Parathyroid adenoma (tissue), 2 donors: ENCODE results near the gene SCN5A.

Source experiments
- H2AFZ ChIP-seq: fragments of 300-600 bp; sonication (generic); one replicate; pipeline ENCODE4 v1.7.0; 2017; ENCODE audit warnings: antibody characterized with exemption, mild to moderate bottlenecking
- H3K27ac ChIP-seq: fragments of 300-600 bp; sonication (generic); one replicate; pipeline ENCODE4 v1.7.0; 2017
- H3K27me3 ChIP-seq: fragments of 300-600 bp; sonication (generic); one replicate; pipeline ENCODE4 v1.7.0; 2017; ENCODE audit warnings: low read length; ENCODE audit not compliant: control insufficient read depth, insufficient read depth
- H3K36me3 ChIP-seq: fragments of 300-600 bp; sonication (generic); one replicate; pipeline ENCODE4 v1.7.0; 2017; ENCODE audit warnings: low read length; ENCODE audit not compliant: control insufficient read depth, insufficient read depth
- H3K4me1 ChIP-seq: fragments of 300-600 bp; sonication (generic); one replicate; pipeline ENCODE4 v1.7.0; 2017; ENCODE audit warnings: control low read depth
- H3K4me2 ChIP-seq: fragments of 300-600 bp; sonication (generic); one replicate; pipeline ENCODE4 v1.7.0; 2017; ENCODE audit warnings: low read length
- H3K4me3 ChIP-seq: fragments of 300-600 bp; sonication (generic); one replicate; pipeline ENCODE4 v1.7.0; 2017; ENCODE audit warnings: low read depth, low read length
- H3K79me2 ChIP-seq: fragments of 300-600 bp; sonication (generic); one replicate; pipeline ENCODE4 v1.7.0; 2017; ENCODE audit warnings: control low read depth
- H3K9ac ChIP-seq: fragments of 300-600 bp; sonication (generic); one replicate; pipeline ENCODE4 v1.7.0; 2017; ENCODE audit warnings: mild to moderate bottlenecking
- H3K9me3 ChIP-seq: fragments of 300-600 bp; sonication (generic); one replicate; pipeline ENCODE4 v1.7.0; 2017; ENCODE audit warnings: low read length; ENCODE audit not compliant: control insufficient read depth
- TF ChIP-seq, protein P1 (sequence below): fragments of 300-600 bp; sonication (generic); IDR thresholded peaks from one replicate; pipeline ENCODE4 v1.7.0; 2017; ENCODE audit warnings: antibody characterized with exemption, mild to moderate bottlenecking
- donor health status: primary hyperparathyroidism.

Gene SCN5A

DNA sequence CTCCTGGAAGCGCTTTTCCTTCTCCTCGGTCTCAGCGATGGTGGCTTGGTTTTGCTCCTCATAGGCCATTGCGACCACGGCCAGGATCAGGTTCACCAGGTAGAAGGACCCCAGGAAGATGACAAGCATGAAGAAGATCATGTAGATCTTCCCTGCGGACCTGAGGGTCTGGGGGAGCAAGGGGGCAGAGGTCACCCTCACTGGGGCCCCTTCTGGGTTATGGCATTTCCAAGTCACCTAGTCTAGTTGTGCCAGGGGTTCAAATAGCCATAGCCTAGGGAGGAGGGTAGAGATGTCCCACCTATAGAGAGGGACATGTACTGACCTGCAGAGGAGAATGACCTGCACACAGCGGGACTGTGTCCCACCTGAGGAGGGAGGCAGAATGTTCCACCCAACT is 43.5 kb downstream of the SCN5A start:
- H3K4me1 ChIP-seq = no peaks in the 10 kb centered on the region
- H3K79me2 ChIP-seq = no peaks in the 10 kb centered on the region
- H3K9ac ChIP-seq = no peak overlapping the region
- no peaks in the 10 kb centered on the region for H3K27me3 ChIP-seq
- H3K4me2 ChIP-seq = no peak overlapping the region
- no peak overlapping the region for H3K27ac ChIP-seq
- H3K9me3 ChIP-seq = no peaks in the 10 kb centered on the region
- TF ChIP-seq, protein P1, sequence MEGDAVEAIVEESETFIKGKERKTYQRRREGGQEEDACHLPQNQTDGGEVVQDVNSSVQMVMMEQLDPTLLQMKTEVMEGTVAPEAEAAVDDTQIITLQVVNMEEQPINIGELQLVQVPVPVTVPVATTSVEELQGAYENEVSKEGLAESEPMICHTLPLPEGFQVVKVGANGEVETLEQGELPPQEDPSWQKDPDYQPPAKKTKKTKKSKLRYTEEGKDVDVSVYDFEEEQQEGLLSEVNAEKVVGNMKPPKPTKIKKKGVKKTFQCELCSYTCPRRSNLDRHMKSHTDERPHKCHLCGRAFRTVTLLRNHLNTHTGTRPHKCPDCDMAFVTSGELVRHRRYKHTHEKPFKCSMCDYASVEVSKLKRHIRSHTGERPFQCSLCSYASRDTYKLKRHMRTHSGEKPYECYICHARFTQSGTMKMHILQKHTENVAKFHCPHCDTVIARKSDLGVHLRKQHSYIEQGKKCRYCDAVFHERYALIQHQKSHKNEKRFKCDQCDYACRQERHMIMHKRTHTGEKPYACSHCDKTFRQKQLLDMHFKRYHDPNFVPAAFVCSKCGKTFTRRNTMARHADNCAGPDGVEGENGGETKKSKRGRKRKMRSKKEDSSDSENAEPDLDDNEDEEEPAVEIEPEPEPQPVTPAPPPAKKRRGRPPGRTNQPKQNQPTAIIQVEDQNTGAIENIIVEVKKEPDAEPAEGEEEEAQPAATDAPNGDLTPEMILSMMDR = no peak
- no peak overlapping the region for H3K4me3 ChIP-seq
- no peaks in the 10 kb centered on the region for H3K36me3 ChIP-seq
- no peak overlapping the region for H2AFZ ChIP-seq

DNA sequence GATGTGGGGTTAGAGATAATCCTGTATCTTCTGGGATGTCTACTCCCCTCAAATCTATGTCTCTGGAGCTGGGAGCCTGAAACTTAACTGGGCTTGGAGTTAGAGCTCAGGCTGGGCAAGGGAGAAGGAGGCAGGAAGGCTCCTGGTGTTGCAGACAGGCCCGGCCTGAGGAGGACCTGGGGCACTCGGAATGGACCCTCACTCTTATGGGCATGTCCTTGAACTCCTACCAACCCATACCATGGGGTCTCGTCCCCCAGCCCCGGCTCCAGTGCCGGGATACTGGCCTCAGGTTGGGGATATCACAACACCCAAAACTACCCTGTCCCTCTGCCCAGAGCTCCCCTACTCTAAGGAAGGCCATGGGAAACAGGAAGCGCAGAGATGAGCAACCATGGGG is 45.2 kb downstream of the SCN5A start:
- H3K27ac ChIP-seq = no peak overlapping the region
- TF ChIP-seq, protein P1 = no peak
- H3K4me3 ChIP-seq = no peak overlapping the region
- H3K27me3 ChIP-seq = no peaks in the 10 kb centered on the region
- no peaks in the 10 kb centered on the region for H3K9me3 ChIP-seq
- no peaks in the 10 kb centered on the region for H3K4me1 ChIP-seq
- no peak overlapping the region for H2AFZ ChIP-seq
- H3K79me2 ChIP-seq = no peaks in the 10 kb centered on the region
- no peak overlapping the region for H3K4me2 ChIP-seq
- no peak overlapping the region for H3K9ac ChIP-seq
- H3K36me3 ChIP-seq = no peaks in the 10 kb centered on the region

DNA sequence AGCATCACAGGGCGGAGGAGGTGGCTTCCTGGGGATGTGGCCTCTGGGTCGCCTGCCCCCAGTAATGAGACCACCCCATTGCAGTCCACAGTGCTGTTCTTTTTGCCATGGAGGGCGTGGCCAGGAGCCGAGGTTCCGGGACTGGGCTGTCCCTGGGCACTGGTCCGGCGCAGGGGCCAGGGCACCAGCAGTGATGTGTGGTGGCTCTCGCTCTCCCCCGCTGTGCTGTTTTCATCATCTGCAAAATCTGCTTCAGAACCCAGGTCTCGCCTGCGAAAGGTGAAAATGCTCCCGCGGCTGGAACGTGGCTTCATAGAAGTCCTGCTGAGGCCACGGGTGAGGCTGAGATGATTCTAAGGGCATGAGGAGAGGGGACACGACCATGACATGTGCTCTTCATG is 45.8 kb downstream of the SCN5A start:
- H3K9ac ChIP-seq = no peak overlapping the region
- no peaks in the 10 kb centered on the region for H3K9me3 ChIP-seq
- no peaks in the 10 kb centered on the region for H3K27me3 ChIP-seq
- no peak overlapping the region for H3K27ac ChIP-seq
- H3K4me2 ChIP-seq = no peak overlapping the region
- H3K36me3 ChIP-seq = no peaks in the 10 kb centered on the region
- no peak overlapping the region for H2AFZ ChIP-seq
- H3K4me3 ChIP-seq = no peak overlapping the region
- no peaks in the 10 kb centered on the region for H3K79me2 ChIP-seq
- TF ChIP-seq, protein P1 = no peak
- no peaks in the 10 kb centered on the region for H3K4me1 ChIP-seq

DNA sequence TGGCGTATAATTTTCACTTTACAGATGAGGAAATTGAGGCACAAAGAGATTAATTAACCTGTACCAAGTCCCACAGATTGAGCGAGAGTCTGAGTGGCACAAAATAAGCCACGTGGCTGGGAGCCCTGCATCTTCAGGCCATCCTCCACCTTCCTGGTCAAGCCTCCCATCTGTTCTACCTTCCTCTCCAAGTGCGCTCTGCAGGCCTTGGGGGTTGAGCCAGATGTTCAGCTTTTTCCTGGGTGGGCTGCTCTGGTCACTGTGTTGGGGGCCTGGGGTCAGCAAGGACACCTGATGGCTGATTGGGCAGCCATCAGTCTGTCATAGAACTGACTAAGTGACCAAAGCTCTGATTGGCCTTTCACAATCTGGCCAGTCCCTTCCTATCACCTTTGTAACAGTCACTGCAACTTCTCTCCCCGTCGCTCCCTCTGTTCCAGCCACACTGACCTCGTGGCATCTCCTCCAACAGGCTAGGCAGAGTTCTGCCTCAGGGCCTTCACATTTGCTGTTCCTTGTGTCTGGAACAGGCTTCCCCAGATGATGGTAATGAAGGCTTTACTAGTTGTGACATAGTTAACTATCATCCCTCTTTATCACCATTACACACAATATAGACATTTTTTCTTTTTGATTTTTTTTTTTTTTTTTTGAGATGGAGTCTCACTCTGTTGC is 46.8 kb downstream of the SCN5A start:
- Histone ChIP-seq H3K79me2 (no peaks in the 10 kb centered on the region), H3K9me3 (no peaks in the 10 kb centered on the region), H3K4me2 (no peak overlapping the region), H3K36me3 (no peaks in the 10 kb centered on the region), H3K4me3 (no peak overlapping the region), H2AFZ (no peak overlapping the region), H3K4me1 (no peaks in the 10 kb centered on the region), H3K27ac (no peak overlapping the region), H3K27me3 (no peaks in the 10 kb centered on the region), H3K9ac (no peak overlapping the region)
- TF ChIP-seq, protein P1 = no peak

DNA sequence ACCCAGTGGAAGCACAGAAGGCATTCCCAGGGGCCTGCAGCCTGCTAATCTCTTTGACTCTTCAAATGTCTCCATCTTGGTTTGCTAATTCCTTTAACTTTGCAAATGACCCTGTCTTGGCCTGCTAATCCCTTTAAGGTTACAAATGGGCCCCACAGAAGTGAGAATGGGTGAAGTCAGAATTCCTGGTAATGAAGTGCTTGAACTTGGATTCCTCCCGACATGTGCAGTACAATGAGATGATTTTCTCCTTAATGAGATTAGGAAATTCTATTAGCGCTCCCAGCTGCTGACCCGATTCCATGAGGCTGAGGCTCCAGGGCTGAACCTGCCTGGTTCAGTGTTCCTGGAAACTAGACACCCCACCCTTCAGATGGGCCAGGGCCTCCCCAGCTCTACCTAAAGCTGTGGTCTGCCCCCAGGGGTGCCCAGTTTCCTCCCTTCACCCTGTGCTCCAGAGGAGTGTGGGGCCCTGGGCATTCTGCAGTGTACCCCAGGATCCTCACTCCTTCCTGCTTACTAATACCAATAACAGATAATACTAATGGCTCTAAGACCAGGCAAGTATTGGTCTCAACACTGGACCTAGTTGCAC is 47.4 kb downstream of the SCN5A start:
- no peaks in the 10 kb centered on the region for H3K36me3 ChIP-seq
- H3K4me1 ChIP-seq = no peaks in the 10 kb centered on the region
- no peak overlapping the region for H2AFZ ChIP-seq
- H3K27ac ChIP-seq = no peak overlapping the region
- no peaks in the 10 kb centered on the region for H3K27me3 ChIP-seq
- no peak overlapping the region for H3K9ac ChIP-seq
- H3K9me3 ChIP-seq = no peaks in the 10 kb centered on the region
- H3K79me2 ChIP-seq = no peaks in the 10 kb centered on the region
- TF ChIP-seq, protein P1 = no peak
- H3K4me2 ChIP-seq = no peak overlapping the region
- H3K4me3 ChIP-seq = no peak overlapping the region
